Measurements from ENCODE around the gene PIM1.

PIM1 gene

DNA sequence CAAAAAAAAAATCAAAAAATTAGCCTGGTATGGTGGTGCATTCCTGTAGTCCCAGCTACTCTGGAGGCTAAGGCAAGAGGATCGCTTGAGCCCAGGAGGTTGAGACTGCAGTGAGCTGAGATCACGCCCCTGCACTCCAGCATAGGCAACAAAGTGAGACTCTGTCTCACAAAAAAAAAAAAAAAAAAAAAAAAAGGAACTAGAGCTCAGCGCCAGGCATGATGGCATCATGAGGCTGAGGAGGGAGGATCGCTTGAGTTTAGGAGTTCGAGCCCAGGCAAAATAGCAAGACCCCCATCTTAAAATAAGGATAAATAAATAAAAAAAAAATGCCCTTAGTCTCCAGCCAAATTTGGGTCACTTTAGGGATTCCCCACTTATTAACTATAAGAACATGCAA lies 40.4 kb upstream of the PIM1 start:
- no peak for TF ChIP-seq FOXM1 (IDR thresholded peaks at IDR 0.05; ENCODE audit: borderline replicate concordance, low read depth)
- TF ChIP-seq NFIC (IDR thresholded peaks at IDR 0.05) = no peak
- TF ChIP-seq YY1 (IDR thresholded peaks at IDR 0.05; ENCODE audit: low read depth) = no peak
- TF ChIP-seq CEBPB (IDR thresholded peaks at IDR 0.05) = no peak
- TF ChIP-seq ZBTB7A (IDR thresholded peaks at IDR 0.05; ENCODE audit: low read depth) = no peak
- TF ChIP-seq, protein P1, sequence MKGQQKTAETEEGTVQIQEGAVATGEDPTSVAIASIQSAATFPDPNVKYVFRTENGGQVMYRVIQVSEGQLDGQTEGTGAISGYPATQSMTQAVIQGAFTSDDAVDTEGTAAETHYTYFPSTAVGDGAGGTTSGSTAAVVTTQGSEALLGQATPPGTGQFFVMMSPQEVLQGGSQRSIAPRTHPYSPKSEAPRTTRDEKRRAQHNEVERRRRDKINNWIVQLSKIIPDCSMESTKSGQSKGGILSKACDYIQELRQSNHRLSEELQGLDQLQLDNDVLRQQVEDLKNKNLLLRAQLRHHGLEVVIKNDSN (IDR thresholded peaks at IDR 0.05) = no peak
- no peak for TF ChIP-seq TCF12 (IDR thresholded peaks at IDR 0.05; ENCODE audit: low read depth)
- TF ChIP-seq EGR1 (IDR thresholded peaks at IDR 0.05) = no peak
- TF ChIP-seq, protein P2, sequence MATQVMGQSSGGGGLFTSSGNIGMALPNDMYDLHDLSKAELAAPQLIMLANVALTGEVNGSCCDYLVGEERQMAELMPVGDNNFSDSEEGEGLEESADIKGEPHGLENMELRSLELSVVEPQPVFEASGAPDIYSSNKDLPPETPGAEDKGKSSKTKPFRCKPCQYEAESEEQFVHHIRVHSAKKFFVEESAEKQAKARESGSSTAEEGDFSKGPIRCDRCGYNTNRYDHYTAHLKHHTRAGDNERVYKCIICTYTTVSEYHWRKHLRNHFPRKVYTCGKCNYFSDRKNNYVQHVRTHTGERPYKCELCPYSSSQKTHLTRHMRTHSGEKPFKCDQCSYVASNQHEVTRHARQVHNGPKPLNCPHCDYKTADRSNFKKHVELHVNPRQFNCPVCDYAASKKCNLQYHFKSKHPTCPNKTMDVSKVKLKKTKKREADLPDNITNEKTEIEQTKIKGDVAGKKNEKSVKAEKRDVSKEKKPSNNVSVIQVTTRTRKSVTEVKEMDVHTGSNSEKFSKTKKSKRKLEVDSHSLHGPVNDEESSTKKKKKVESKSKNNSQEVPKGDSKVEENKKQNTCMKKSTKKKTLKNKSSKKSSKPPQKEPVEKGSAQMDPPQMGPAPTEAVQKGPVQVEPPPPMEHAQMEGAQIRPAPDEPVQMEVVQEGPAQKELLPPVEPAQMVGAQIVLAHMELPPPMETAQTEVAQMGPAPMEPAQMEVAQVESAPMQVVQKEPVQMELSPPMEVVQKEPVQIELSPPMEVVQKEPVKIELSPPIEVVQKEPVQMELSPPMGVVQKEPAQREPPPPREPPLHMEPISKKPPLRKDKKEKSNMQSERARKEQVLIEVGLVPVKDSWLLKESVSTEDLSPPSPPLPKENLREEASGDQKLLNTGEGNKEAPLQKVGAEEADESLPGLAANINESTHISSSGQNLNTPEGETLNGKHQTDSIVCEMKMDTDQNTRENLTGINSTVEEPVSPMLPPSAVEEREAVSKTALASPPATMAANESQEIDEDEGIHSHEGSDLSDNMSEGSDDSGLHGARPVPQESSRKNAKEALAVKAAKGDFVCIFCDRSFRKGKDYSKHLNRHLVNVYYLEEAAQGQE (IDR thresholded peaks at IDR 0.05; ENCODE audit: low read depth) = no peak
- no peak for TF ChIP-seq EP300 (IDR thresholded peaks at IDR 0.05; ENCODE audit: borderline replicate concordance)
- TF ChIP-seq, protein P3, sequence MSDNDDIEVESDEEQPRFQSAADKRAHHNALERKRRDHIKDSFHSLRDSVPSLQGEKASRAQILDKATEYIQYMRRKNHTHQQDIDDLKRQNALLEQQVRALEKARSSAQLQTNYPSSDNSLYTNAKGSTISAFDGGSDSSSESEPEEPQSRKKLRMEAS (IDR thresholded peaks at IDR 0.05) = no peak
- TF ChIP-seq RAD21 (IDR thresholded peaks at IDR 0.05; ENCODE audit: low read depth) = no peak
- TF ChIP-seq TEAD4 (IDR thresholded peaks at IDR 0.05) = no peak
- no peak for TF ChIP-seq CREB1 (IDR thresholded peaks at IDR 0.05; ENCODE audit: low read depth)
- no peak for TF ChIP-seq TAF1 (IDR thresholded peaks at IDR 0.05; ENCODE audit: low read depth)

DNA sequence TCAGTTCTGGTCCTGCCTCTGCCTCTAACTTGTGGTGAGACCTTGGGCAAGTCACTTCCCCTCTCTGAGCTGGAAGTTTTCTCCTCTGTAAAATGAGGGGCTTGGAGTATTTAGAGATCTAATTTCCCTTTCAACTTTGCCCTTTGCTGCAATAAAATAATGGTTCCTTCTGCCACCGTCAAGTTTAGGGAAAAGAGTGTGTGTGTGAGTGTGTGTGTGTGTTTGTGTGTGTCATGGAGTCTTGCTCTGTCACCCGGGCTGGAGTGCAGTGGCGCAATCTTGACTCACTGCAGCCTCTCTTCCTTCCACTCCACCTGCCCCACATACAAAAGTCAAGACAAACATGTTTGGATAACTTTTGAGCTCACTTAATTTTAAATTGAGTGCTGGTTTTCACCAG lies 39.2 kb upstream of the PIM1 start:
- TF ChIP-seq ZBTB7A (IDR thresholded peaks at IDR 0.05; ENCODE audit: low read depth) = no peak
- no peak for TF ChIP-seq CEBPB (IDR thresholded peaks at IDR 0.05)
- no peak for TF ChIP-seq YY1 (IDR thresholded peaks at IDR 0.05; ENCODE audit: low read depth)
- TF ChIP-seq FOXM1 (IDR thresholded peaks at IDR 0.05; ENCODE audit: borderline replicate concordance, low read depth) = no peak

DNA sequence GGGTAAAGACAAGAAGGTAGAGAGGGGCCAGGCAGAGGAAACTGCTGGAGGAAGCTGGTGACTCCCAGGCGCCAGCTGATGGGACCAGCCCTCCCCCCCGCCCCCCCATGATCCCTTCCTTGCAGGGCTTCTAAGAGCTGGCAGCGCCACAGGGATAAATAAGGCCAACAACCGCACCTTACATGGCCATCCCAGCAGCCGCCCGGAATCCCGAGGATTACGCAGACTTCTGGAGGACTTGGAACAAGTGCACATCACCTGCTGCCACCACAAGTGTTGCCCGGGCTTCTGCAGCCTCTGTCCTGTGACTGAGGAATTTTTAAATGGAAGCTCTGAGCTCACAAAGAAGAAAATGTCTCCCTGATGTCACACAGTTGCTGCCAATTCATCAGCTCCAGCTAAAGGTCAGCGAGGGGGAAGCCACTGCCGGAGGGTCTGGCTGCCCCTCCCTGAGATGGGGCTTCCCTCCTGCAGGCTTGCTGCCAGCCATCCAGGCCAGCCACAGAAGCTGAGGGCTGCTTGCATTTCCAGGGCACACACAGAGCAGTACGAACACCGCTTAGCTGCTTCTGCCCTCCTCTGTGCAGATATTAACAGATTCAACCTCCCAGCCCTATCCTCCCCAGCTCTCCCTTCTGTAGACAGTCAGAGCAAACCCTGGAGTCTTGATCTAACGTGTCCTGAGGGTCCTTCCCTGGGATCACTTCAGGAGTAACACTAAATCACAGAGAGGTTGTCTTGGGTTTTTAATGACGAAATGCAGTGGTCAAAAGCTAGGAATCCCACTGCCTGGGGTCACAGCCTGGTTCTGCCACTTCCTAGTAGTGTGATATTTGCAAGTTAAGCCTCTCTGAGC lies 38.6 kb upstream of the PIM1 start:
- TF ChIP-seq, protein P3 (IDR thresholded peaks at IDR 0.05) = no peak
- TF ChIP-seq, protein P1 (IDR thresholded peaks at IDR 0.05) = no peak
- TF ChIP-seq, protein P2 (IDR thresholded peaks at IDR 0.05; ENCODE audit: low read depth) = no peak

DNA sequence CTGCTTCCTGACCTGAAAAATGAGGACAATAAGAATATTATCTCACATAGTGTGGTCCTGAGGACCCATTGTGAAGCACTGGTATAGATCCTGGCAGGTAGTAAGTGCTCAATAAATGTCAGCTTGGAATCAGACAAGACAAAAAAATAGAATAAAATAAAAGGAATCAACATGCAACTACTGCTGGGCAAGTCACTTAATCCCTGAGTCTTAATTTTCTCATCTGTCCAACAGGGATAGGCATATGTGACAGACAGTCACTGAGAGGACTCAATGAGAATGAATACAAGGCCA lies 38.0 kb upstream of the PIM1 start:
- TF ChIP-seq EGR1 (IDR thresholded peaks at IDR 0.05) (no peak), NFIC (IDR thresholded peaks at IDR 0.05) (no peak), TAF1 (IDR thresholded peaks at IDR 0.05; ENCODE audit: low read depth) (no peak), YY1 (IDR thresholded peaks at IDR 0.05; ENCODE audit: low read depth) (no peak), TEAD4 (IDR thresholded peaks at IDR 0.05) (no peak), EP300 (IDR thresholded peaks at IDR 0.05; ENCODE audit: borderline replicate concordance) (no peak)

DNA sequence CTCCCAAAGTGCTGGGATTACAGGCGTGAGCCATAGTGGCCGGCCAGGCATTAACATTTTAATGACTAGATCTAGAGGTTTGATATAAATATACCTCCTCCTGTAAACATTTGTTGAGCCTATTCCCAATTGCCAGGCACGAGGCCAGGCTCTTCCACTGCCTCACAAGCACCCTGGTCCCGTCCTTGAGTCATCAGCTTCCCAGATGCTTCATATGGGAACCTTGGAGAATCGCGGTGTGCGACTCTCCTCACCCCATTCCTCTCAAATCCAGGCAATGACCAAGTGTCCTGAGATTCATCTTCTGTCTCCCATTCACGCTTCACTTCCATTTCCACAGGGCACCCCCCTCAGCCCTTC lies 35.9 kb upstream of the PIM1 start:
- TF ChIP-seq CREB1 (IDR thresholded peaks at IDR 0.05; ENCODE audit: low read depth) (no peak), EP300 (IDR thresholded peaks at IDR 0.05; ENCODE audit: borderline replicate concordance) (no peak), FOXM1 (IDR thresholded peaks at IDR 0.05; ENCODE audit: borderline replicate concordance, low read depth) (no peak), NFIC (IDR thresholded peaks at IDR 0.05) (no peak), RAD21 (IDR thresholded peaks at IDR 0.05; ENCODE audit: low read depth) (no peak), CEBPB (IDR thresholded peaks at IDR 0.05) (no peak), TCF12 (IDR thresholded peaks at IDR 0.05; ENCODE audit: low read depth) (no peak), EGR1 (IDR thresholded peaks at IDR 0.05) (no peak), TAF1 (IDR thresholded peaks at IDR 0.05; ENCODE audit: low read depth) (no peak), TEAD4 (IDR thresholded peaks at IDR 0.05) (no peak), YY1 (IDR thresholded peaks at IDR 0.05; ENCODE audit: low read depth) (no peak), ZBTB7A (IDR thresholded peaks at IDR 0.05; ENCODE audit: low read depth) (no peak)
- TF ChIP-seq, protein P3 (IDR thresholded peaks at IDR 0.05) = no peak
- TF ChIP-seq, protein P2 (IDR thresholded peaks at IDR 0.05; ENCODE audit: low read depth) = no peak
- TF ChIP-seq, protein P1 (IDR thresholded peaks at IDR 0.05) = no peak
